GM13977 (cell line): ENCODE data around the gene APPL2.

ENCODE experiments used
- DNase-seq: peaks from one replicate; pipeline ENCODE4 v3.0.0; 2012; ENCODE audit warnings: low spot score
- CTCF ChIP-seq: IDR thresholded peaks from 2 replicates; pipeline ENCODE4 v1.5.1; 2012; ENCODE audit warnings: mild to moderate bottlenecking, control low read depth; ENCODE audit not compliant: insufficient read depth; ENCODE audit errors: extremely low read depth, missing control alignments
- in situ Hi-C: fragments of 300-500 bp; cut with MboI; formaldehyde crosslinking; loops from one replicate; pipeline ENCODE4 v1.12.0; 2022; ENCODE audit warnings: low sequenced_read_pairs, low pct_unique_long_range_greater_than_20kb, mixed read lengths, inconsistent platforms; ENCODE audit not compliant: unreplicated experiment

The APPL2 gene

GRCh38 chr12:105141320-105141922, 94.6 kb downstream of the APPL2 start:
- no peak for TF ChIP-seq CTCF
- DNase-seq = no peak
- in situ Hi-C loops = no loop called here

GRCh38 chr12:105138248-105138647, 97.7 kb downstream of the APPL2 start:
- in situ Hi-C loops = no loop called here
- TF ChIP-seq CTCF = no peak
- DNase-seq = no peak
